IPS DF 6.9 (cell line): ENCODE results near the gene FIZ1.

Experiments
- DNase-seq: peaks from one replicate; pipeline ENCODE4 v3.0.0-alpha.2; 2013; ENCODE audit warnings: low read depth, low spot score
- H3K27ac ChIP-seq: one replicate; pipeline ENCODE4 v1.5.1; 2013; ENCODE audit warnings: low read length, control low read depth
- H3K27me3 ChIP-seq: 2 replicates; pipeline ENCODE4 v1.6.1; 2013; ENCODE audit warnings: mild to moderate bottlenecking, low read length; ENCODE audit not compliant: control insufficient read depth, insufficient read depth
- H3K36me3 ChIP-seq: 2 replicates; pipeline ENCODE4 v1.6.1; 2013; ENCODE audit warnings: low read length; ENCODE audit not compliant: control insufficient read depth, insufficient read depth
- H3K4me1 ChIP-seq: 2 replicates; pipeline ENCODE4 v1.6.1; 2013; ENCODE audit warnings: low read length; ENCODE audit not compliant: control insufficient read depth, insufficient read depth
- H3K4me3 ChIP-seq: 2 replicates; pipeline ENCODE4 v1.5.1; 2013; ENCODE audit warnings: mild to moderate bottlenecking, low read length
- H3K9me3 ChIP-seq: 2 replicates; pipeline ENCODE4 v1.6.1; 2013; ENCODE audit warnings: low read length, inconsistent platforms; ENCODE audit not compliant: control insufficient read depth, insufficient read depth
- WGBS: extraction: QIAGEN DNeasy Blood & Tissue Kit; methylation state at CpG from one replicate; pipeline ENCODE4 v1.1.7; 2013; ENCODE audit warnings: mixed read lengths, missing lambda C conversion rate; ENCODE audit not compliant: insufficient read length, insufficient coverage; 5-methylcytosine and 5-hydroxymethylcytosine counted together

Gene FIZ1

DNA sequence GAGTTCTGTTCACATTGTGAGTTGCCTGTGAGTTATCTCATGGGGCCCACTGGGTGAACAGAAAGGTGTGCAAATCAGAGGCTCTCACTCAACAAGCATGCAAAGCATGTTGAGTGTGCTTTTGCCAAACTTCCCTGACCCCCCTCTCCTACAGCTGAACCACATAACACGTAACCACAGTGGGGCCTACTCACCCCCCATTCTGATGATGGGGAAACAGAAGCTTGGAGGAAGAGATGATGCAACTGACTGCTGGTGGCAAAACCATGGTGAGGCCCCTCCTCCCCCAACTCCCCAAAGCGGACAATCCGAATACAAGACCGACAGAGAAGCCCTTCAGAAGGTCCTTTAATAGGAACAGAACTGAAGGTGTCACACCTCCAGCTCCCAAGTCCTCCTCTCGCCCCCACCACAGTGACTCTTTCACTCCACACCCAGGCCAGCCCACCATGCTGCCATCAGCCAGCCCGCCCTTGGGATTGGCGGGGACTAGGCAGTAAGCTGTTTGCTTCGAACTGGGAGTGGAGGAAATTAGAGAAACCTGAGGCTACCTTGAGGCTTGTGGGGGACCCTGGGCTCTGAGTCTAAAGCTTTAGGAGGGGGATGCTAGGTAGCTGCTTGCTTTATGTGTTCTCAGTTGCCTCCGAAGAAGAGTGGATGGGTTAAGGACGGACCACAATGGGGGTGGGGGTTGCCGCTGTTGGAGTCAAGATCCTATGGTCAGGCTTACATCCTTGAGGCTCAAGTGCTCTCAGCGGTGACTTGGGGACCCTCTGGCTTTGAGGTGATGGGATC is 21.3 kb upstream of the FIZ1 start:
- Histone ChIP-seq H3K4me1 (no peaks in the 10 kb centered on the region), H3K9me3 (no peaks in the 10 kb centered on the region), H3K4me3 (no peak overlapping the region), H3K36me3 (peaks cover 11% of the 10 kb centered on the region), H3K27me3 (no peaks in the 10 kb centered on the region), H3K27ac (no peak overlapping the region)
- no CpG with 5 or more reads among the region's 12 CpGs for WGBS
- DNase-seq: no peak

DNA sequence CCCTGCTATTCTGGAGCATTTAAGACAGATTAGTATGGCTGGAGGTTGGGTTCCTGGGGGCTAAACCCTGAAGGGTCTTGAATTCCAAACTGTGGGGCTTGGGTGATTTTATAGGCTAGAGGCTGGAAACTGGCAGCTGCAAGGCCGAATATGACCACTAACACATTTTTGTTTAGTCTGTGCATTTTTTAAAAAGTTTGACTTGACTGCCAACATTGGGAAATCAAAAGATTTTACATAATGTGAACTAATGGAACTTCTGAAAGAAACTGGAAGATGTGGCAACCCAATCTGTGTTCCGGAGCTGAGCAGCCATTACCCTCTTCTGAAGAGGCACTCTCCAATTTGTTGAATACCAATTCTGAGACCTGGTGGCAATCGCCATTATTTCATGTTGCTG is 20.0 kb upstream of the FIZ1 start:
- H3K4me3 ChIP-seq: no peak overlapping the region
- WGBS: no CpG with 5 or more reads among the region's 3 CpGs
- H3K4me1 ChIP-seq: no peaks in the 10 kb centered on the region
- H3K36me3 ChIP-seq: peaks cover 22% of the 10 kb centered on the region
- no peaks in the 10 kb centered on the region for H3K9me3 ChIP-seq
- no peaks in the 10 kb centered on the region for H3K27me3 ChIP-seq
- H3K27ac ChIP-seq: no peak overlapping the region
- DNase-seq: no peak

DNA sequence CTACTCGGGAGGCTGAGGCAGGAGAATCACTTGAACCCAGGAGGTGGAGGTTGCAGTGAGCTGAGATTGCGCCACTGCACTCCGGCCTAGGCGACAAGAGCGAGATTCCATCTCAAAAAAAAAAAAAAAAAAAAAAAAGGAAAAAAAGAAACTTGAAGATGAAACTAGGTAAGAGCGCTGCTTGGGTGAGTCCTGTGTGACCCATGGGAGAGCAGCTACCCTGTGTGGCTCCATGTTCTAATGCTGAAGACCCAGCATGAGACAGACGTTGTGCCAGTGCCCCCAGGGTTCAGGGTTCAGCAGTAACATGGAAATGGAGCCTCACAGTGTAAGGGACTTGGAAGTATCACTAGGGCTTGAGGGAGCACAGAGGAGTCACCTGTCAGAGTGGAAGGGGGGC is 19.1 kb upstream of the FIZ1 start:
- no peak overlapping the region for H3K4me3 ChIP-seq
- H3K36me3 ChIP-seq: peaks cover 27% of the 10 kb centered on the region
- DNase-seq: no peak
- H3K27me3 ChIP-seq: no peaks in the 10 kb centered on the region
- no peaks in the 10 kb centered on the region for H3K9me3 ChIP-seq
- no CpG with 5 or more reads among the region's 7 CpGs for WGBS
- H3K27ac ChIP-seq: no peak overlapping the region
- H3K4me1 ChIP-seq: no peaks in the 10 kb centered on the region

DNA sequence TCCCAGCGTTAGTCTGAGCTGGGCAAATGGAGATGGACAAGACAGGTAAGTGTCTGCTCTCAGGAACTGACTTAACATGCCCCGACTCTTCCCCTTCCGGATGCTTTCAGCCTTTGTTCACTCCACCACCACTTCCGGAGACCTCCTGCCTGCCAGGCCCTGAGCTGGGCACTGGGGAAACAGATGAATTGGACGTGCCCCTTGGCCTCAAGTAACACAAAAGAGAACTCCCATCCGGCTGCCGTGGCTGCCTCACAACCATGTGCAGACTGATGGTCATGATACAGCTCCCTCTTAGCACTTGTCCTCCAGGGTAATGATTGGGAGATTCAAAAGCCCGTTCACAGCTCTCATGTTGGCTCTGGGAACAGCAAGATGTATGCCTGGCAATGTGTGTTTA is 18.1 kb upstream of the FIZ1 start:
- no peaks in the 10 kb centered on the region for H3K9me3 ChIP-seq
- H3K27me3 ChIP-seq: no peaks in the 10 kb centered on the region
- H3K4me1 ChIP-seq: no peaks in the 10 kb centered on the region
- WGBS: no CpG with 5 or more reads among the region's 8 CpGs
- no peak overlapping the region for H3K27ac ChIP-seq
- peaks cover 27% of the 10 kb centered on the region for H3K36me3 ChIP-seq
- no peak overlapping the region for H3K4me3 ChIP-seq
- DNase-seq: no peak

DNA sequence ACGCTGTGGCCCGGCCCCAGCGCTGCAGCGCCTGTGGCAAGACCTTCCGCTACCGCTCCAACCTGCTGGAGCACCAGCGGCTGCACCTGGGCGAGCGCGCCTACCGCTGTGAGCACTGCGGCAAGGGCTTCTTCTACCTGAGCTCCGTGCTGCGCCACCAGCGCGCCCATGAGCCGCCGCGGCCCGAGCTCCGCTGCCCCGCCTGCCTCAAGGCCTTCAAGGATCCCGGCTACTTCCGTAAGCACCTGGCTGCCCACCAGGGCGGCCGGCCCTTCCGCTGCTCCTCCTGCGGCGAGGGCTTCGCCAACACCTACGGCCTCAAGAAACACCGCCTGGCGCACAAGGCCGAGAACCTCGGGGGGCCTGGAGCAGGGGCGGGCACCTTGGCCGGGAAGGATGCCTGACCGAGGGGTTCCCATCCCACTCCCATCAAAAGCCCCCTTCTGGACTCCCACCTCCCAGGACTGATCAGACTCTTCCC is 17.1 kb upstream of the FIZ1 start:
- Histone ChIP-seq H3K27ac (no peak overlapping the region), H3K4me3 (no peak overlapping the region), H3K4me1 (no peaks in the 10 kb centered on the region), H3K27me3 (no peaks in the 10 kb centered on the region), H3K36me3 (peaks cover 27% of the 10 kb centered on the region), H3K9me3 (no peaks in the 10 kb centered on the region)
- DNase-seq: no peak
- WGBS: no CpG with 5 or more reads among the region's 38 CpGs

DNA sequence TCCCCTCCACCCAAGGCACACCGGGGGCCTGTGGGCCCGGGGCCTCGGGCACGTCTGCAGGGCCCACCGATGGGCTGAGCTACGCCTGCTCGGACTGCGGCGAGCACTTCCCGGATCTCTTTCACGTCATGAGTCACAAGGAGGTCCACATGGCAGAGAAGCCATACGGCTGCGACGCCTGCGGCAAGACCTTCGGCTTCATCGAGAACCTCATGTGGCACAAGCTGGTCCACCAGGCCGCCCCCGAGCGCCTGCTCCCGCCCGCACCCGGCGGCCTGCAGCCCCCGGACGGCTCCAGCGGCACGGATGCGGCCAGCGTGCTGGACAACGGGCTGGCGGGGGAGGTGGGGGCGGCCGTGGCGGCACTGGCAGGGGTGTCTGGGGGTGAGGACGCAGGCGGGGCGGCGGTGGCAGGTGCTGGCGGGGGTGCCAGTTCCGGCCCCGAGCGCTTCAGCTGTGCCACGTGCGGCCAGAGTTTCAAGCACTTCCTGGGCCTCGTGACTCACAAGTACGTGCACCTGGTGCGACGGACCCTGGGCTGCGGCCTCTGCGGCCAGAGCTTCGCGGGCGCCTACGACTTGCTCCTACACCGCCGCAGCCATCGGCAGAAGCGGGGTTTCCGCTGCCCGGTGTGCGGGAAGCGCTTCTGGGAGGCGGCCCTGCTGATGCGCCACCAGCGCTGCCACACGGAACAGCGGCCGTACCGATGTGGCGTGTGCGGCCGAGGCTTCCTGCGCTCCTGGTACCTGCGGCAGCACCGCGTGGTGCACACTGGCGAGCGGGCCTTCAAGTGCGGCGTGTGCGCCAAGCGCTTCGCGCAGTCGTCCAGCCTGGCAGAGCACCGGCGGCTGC is 16.5 kb upstream of the FIZ1 start:
- H3K4me3 ChIP-seq: no peak overlapping the region
- WGBS: no CpG with 5 or more reads among the region's 88 CpGs
- peaks cover 27% of the 10 kb centered on the region for H3K36me3 ChIP-seq
- no peak overlapping the region for H3K27ac ChIP-seq
- no peaks in the 10 kb centered on the region for H3K4me1 ChIP-seq
- H3K27me3 ChIP-seq: no peaks in the 10 kb centered on the region
- no peak for DNase-seq
- no peaks in the 10 kb centered on the region for H3K9me3 ChIP-seq

DNA sequence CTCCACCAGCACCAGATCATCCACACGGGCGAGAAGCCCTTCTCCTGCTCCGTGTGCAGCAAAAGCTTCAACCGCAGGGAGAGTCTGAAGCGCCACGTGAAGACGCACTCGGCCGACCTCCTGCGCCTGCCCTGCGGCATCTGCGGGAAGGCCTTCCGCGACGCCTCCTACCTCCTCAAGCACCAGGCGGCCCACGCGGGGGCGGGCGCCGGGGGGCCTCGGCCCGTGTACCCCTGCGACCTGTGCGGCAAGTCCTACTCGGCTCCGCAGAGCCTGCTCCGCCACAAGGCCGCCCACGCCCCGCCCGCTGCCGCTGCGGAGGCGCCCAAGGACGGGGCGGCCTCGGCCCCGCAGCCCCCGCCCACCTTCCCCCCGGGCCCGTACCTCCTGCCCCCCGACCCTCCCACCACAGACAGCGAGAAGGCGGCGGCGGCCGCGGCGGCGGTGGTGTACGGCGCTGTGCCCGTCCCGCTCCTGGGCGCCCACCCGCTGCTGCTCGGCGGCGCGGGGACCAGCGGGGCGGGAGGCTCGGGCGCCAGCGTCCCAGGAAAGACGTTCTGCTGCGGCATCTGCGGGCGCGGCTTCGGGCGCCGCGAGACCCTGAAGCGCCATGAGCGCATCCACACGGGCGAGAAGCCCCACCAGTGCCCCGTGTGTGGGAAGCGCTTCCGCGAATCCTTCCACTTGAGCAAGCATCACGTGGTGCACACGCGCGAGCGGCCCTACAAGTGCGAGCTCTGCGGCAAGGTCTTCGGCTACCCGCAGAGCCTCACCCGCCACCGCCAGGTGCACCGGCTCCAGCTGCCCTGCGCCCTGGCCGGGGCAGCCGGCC is 15.6 kb upstream of the FIZ1 start:
- no CpG with 5 or more reads among the region's 98 CpGs for WGBS

DNA sequence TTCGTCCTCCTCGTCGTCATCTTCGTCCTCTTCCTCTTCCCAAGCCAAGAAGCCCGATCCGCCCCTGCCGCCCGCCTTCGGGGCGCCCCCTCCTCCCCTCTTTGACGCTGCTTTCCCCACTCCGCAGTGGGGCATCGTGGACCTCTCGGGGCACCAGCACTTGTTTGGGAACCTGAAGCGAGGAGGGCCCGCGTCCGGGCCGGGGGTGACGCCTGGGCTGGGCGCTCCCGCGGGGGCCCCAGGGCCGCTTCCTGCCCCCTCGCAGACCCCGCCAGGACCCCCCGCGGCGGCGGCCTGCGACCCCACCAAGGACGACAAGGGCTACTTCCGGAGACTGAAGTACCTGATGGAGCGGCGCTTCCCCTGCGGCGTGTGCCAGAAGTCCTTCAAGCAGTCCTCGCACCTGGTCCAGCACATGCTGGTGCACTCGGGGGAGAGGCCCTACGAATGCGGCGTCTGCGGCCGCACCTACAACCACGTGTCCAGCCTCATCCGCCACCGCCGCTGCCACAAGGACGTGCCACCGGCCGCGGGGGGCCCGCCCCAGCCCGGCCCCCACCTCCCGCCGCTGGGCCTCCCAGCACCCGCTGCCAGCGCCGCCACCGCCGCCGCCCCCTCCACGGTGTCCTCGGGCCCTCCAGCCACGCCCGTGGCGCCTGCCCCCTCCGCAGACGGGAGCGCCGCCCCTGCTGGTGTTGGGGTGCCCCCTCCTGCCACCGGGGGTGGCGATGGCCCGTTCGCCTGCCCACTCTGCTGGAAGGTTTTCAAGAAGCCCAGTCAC is 14.8 kb upstream of the FIZ1 start:
- Histone ChIP-seq H3K36me3 (peaks cover 27% of the 10 kb centered on the region), H3K9me3 (no peaks in the 10 kb centered on the region), H3K27ac (no peak overlapping the region), H3K4me1 (no peaks in the 10 kb centered on the region), H3K27me3 (no peaks in the 10 kb centered on the region), H3K4me3 (no peak overlapping the region)
- 100% methylated on average over 1 of the region's 75 CpGs for WGBS
- DNase-seq: no peak

More for the DNA sequence above, 15.6 kb upstream of the FIZ1 start:
- H3K9me3 ChIP-seq: no peaks in the 10 kb centered on the region
- no peaks in the 10 kb centered on the region for H3K4me1 ChIP-seq
- H3K27ac ChIP-seq: no peak overlapping the region
- H3K4me3 ChIP-seq: no peak overlapping the region
- peaks cover 27% of the 10 kb centered on the region for H3K36me3 ChIP-seq
- H3K27me3 ChIP-seq: no peaks in the 10 kb centered on the region
- DNase-seq: no peak

DNA sequence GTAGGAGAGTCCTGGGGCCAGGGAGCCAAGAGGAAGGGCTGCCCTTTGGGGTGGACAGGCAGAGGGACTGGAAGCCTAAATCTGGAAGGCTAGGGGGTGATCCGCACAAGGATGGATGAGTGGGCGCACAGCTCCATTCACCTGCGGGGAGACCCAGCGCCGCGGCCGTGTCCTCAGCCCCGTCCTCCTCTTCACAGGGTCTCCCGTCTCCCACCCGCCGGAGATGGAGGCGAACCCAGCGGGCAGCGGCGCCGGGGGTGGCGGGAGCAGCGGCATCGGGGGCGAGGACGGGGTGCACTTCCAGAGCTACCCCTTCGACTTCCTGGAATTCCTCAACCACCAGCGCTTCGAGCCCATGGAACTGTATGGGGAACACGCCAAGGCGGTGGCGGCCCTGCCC is 14.1 kb upstream of the FIZ1 start:
- no CpG with 5 or more reads among the region's 27 CpGs for WGBS
- Histone ChIP-seq H3K36me3 (peaks cover 27% of the 10 kb centered on the region), H3K4me1 (no peaks in the 10 kb centered on the region), H3K27me3 (no peaks in the 10 kb centered on the region), H3K9me3 (no peaks in the 10 kb centered on the region), H3K4me3 (no peak overlapping the region), H3K27ac (no peak overlapping the region)
- DNase-seq: no peak
